ENCODE data around the gene NR0B1. TPM values are rescaled to one million over a fixed set of nuclear protein-coding genes. Genes with fewer than 3 reads are reported as not detected.

NR0B1 gene
- total and polyA plus RNA-seq, 5 donors from 2014 or later, result not detected

DNA sequence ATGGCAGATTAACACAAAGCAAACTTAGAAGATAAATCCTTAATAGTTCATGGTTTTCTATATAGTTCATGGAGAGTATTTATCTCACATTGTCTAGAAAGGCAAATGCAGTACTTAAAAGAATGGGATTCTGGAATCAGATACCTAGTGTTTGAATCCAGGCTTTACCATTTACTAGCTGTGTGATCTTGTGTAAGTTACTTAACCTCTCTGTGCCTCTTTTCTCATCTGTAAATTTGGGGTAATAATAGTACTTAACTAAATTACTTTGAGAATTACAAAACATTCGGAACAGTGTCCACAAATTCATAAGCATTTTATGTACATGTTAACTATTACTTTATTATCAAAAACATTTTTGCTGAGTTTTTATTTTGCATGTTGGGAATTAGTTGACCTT is 46.4 kb downstream of the NR0B1 start:
- Histone ChIP-seq H3K27me3 (ENCODE audit: control insufficient read depth, insufficient read depth, low read length) (no peaks in the 10 kb centered on the region), H3K4me1 (ENCODE audit: control insufficient read depth, insufficient read depth, low read length, poor library complexity, severe bottlenecking) (no peaks in the 10 kb centered on the region), H3K9me3 (ENCODE audit: control insufficient read depth in 2 of 2, low read length in 2 of 2) (no peaks in the 10 kb centered on the region), H3K27ac (ENCODE audit: insufficient read depth, low read length, poor library complexity, severe bottlenecking) (no peak overlapping the region), H3K36me3 (ENCODE audit: control insufficient read depth, insufficient read depth, low read length) (no peaks in the 10 kb centered on the region), H3K4me3 (ENCODE audit: low read depth, low read length) (no peak overlapping the region)
- Mint-ChIP-seq H3K36me3 (no peaks in the 10 kb centered on the region), H3K27me3 (no peaks in the 10 kb centered on the region), H3K4me1 (no peaks in the 10 kb centered on the region), H3K9me3 (peaks cover 0 to 3% (median 0%) of the 10 kb centered on the region in 7 donors), H3K4me3 (no peak overlapping the region), H3K27ac (no peak overlapping the region)
- ATAC-seq (ENCODE audit: low read depth in 2 of 2) (no peak), DNase-seq (no peak)

DNA sequence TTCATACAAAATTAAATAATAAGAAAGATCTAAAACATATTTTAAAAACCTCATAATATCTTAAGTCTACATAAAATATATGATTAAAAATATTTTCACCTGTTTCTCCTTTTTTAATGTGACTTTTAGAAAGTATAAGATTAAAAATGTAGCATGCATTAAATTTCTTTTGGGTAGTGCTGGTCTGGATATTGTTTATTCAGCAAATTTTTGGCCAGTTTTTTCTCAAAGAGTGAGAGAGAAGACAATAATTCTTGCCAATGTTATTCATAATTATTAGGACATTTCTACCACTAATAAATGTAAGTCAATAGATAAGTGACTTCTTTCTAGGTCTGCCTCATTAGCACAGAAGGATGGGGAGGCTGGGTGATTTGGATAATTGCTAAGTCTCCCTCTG is 48.2 kb downstream of the NR0B1 start:
- H3K9me3 Mint-ChIP-seq, result peaks cover 0 to 3% (median 0%) of the 10 kb centered on the region in 7 donors
- no peak for DNase-seq

DNA sequence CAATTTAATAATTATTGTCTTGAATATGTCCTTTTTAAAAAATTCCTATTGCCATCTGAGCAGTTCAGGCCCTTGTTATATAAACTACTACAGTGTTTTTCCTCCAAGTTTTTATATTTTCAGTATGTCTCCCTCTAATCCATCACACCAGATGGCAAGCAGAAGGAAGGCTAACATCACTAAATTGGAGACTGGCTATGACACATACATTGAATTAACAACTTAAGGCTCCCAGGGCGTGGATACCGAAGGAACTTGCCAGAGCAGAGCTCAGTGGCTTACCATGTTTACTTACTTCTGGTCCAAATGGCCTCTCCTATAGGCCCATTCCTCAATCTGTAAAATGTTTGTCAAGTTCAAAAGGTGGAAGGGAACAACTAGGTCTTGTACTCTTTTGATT is 49.3 kb downstream of the NR0B1 start:
- Histone ChIP-seq H3K4me1 (ENCODE audit: control insufficient read depth, insufficient read depth, low read length, poor library complexity, severe bottlenecking) (no peaks in the 10 kb centered on the region), H3K36me3 (ENCODE audit: control insufficient read depth, insufficient read depth, low read length) (no peaks in the 10 kb centered on the region), H3K9me3 (ENCODE audit: control insufficient read depth in 2 of 2, low read length in 2 of 2) (no peaks in the 10 kb centered on the region), H3K27me3 (ENCODE audit: control insufficient read depth, insufficient read depth, low read length) (no peaks in the 10 kb centered on the region), H3K4me3 (ENCODE audit: low read depth, low read length) (no peak overlapping the region), H3K27ac (ENCODE audit: insufficient read depth, low read length, poor library complexity, severe bottlenecking) (no peak overlapping the region)
- Mint-ChIP-seq H3K27me3 (peaks cover 4% of the 10 kb centered on the region), H3K27ac (no peak overlapping the region), H3K36me3 (no peaks in the 10 kb centered on the region), H3K4me1 (no peaks in the 10 kb centered on the region), H3K4me3 (no peak overlapping the region), H3K9me3 (peaks cover 0 to 3% (median 0%) of the 10 kb centered on the region in 7 donors)
- DNase-seq (no peak), ATAC-seq (ENCODE audit: low read depth in 2 of 2) (no peak)

More for the DNA sequence above, 48.2 kb downstream of the NR0B1 start:
- no peak overlapping the region for H3K27ac Mint-ChIP-seq
- no peaks in the 10 kb centered on the region for H3K27me3 Mint-ChIP-seq
- no peak overlapping the region for H3K4me3 ChIP-seq (ENCODE audit: low read depth, low read length)
- H3K36me3 ChIP-seq (ENCODE audit: control insufficient read depth, insufficient read depth, low read length), result no peaks in the 10 kb centered on the region
- no peaks in the 10 kb centered on the region for H3K4me1 ChIP-seq (ENCODE audit: control insufficient read depth, insufficient read depth, low read length, poor library complexity, severe bottlenecking)
- H3K36me3 Mint-ChIP-seq, result no peaks in the 10 kb centered on the region
- H3K27me3 ChIP-seq (ENCODE audit: control insufficient read depth, insufficient read depth, low read length), result no peaks in the 10 kb centered on the region
- ATAC-seq (ENCODE audit: low read depth in 2 of 2), result no peak
- H3K4me3 Mint-ChIP-seq, result no peak overlapping the region
- no peak overlapping the region for H3K27ac ChIP-seq (ENCODE audit: insufficient read depth, low read length, poor library complexity, severe bottlenecking)
- H3K9me3 ChIP-seq (ENCODE audit: control insufficient read depth in 2 of 2, low read length in 2 of 2), result no peaks in the 10 kb centered on the region
- no peaks in the 10 kb centered on the region for H3K4me1 Mint-ChIP-seq

Other genes with a start within 250 kb of the NR0B1 start
- not detected for gene MAGEB2, start 93.8 kb downstream of the NR0B1 start, total RNA-seq
- not detected for gene MAGEB2, start 93.8 kb downstream of the NR0B1 start, polyA plus RNA-seq
- gene MAGEB3, start 78.7 kb downstream of the NR0B1 start, total RNA-seq, result not detected
- not detected for gene MAGEB3, start 78.7 kb downstream of the NR0B1 start, polyA plus RNA-seq
- gene MAGEB4, start 67.4 kb downstream of the NR0B1 start, total RNA-seq, result not detected
- gene MAGEB4, start 67.4 kb downstream of the NR0B1 start, polyA plus RNA-seq, result not detected
- gene MAGEB1, start 62.2 kb downstream of the NR0B1 start, total RNA-seq, result not detected
- not detected for gene MAGEB1, start 62.2 kb downstream of the NR0B1 start, polyA plus RNA-seq